ENCODE measurements around the gene TEX2. TPM values are rescaled to one million over a fixed set of nuclear protein-coding genes. Genes with fewer than 3 reads are reported as not detected.

The TEX2 gene
- total and polyA plus RNA-seq, 2 experiments from 2014 or later, result 7.5 to 17.7 TPM

- H3F3A ChIP-seq (replicated peaks; ENCODE audit: low read depth), result no peaks in the 10 kb centered on the region
- peaks cover 4% of the 10 kb centered on the region; the same call in 1 of the 2 replicates for H3K9me2 ChIP-seq (ENCODE audit: insufficient read depth)
- H3K36me3 Mint-ChIP-seq (ENCODE audit: low read depth), result no peaks in the 10 kb centered on the region
- H3K9me3 Mint-ChIP-seq, result peaks cover 3% of the 10 kb centered on the region; the same call in 1 of the 3 replicates
- no peaks in the 10 kb centered on the region; the same call in 1 of the 2 replicates for H3K4me1 ChIP-seq (ENCODE audit: insufficient read depth)
- H3K4me3 Mint-ChIP-seq, result no peak overlapping the region
- TF ChIP-seq ZNF331 (CRISPR knock-in tag; IDR thresholded peaks at IDR 0.05; ENCODE audit: low read depth) (no peak), CREB1 (CRISPR knock-in tag; IDR thresholded peaks at IDR 0.05; ENCODE audit: low read depth) (no peak), EZH2phosphoT487 (IDR thresholded peaks at IDR 0.05; ENCODE audit: unreplicated experiment) (no peak), ETS1 (IDR thresholded peaks at IDR 0.05) (no peak), STAT1 (IDR thresholded peaks at IDR 0.05; ENCODE audit: unreplicated experiment) (no peak), NANOG (IDR thresholded peaks at IDR 0.05; ENCODE audit: borderline replicate concordance) (no peak), POLR2AphosphoS5 (IDR thresholded peaks at IDR 0.05; ENCODE audit: low read depth) (no peak), EZH2 (IDR thresholded peaks at IDR 0.05; ENCODE audit: low read depth, unreplicated experiment) (no peak), JUNB (IDR thresholded peaks at IDR 0.05; ENCODE audit: unreplicated experiment) (no peak), ZNF114 (CRISPR knock-in tag; IDR thresholded peaks at IDR 0.05) (no peak)
- TF ChIP-seq, protein P1, sequence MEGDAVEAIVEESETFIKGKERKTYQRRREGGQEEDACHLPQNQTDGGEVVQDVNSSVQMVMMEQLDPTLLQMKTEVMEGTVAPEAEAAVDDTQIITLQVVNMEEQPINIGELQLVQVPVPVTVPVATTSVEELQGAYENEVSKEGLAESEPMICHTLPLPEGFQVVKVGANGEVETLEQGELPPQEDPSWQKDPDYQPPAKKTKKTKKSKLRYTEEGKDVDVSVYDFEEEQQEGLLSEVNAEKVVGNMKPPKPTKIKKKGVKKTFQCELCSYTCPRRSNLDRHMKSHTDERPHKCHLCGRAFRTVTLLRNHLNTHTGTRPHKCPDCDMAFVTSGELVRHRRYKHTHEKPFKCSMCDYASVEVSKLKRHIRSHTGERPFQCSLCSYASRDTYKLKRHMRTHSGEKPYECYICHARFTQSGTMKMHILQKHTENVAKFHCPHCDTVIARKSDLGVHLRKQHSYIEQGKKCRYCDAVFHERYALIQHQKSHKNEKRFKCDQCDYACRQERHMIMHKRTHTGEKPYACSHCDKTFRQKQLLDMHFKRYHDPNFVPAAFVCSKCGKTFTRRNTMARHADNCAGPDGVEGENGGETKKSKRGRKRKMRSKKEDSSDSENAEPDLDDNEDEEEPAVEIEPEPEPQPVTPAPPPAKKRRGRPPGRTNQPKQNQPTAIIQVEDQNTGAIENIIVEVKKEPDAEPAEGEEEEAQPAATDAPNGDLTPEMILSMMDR (conservative IDR thresholded peaks at IDR 0.05; ENCODE audit: low read depth in 2 of 2), result no peak
- TF ChIP-seq, protein P2, sequence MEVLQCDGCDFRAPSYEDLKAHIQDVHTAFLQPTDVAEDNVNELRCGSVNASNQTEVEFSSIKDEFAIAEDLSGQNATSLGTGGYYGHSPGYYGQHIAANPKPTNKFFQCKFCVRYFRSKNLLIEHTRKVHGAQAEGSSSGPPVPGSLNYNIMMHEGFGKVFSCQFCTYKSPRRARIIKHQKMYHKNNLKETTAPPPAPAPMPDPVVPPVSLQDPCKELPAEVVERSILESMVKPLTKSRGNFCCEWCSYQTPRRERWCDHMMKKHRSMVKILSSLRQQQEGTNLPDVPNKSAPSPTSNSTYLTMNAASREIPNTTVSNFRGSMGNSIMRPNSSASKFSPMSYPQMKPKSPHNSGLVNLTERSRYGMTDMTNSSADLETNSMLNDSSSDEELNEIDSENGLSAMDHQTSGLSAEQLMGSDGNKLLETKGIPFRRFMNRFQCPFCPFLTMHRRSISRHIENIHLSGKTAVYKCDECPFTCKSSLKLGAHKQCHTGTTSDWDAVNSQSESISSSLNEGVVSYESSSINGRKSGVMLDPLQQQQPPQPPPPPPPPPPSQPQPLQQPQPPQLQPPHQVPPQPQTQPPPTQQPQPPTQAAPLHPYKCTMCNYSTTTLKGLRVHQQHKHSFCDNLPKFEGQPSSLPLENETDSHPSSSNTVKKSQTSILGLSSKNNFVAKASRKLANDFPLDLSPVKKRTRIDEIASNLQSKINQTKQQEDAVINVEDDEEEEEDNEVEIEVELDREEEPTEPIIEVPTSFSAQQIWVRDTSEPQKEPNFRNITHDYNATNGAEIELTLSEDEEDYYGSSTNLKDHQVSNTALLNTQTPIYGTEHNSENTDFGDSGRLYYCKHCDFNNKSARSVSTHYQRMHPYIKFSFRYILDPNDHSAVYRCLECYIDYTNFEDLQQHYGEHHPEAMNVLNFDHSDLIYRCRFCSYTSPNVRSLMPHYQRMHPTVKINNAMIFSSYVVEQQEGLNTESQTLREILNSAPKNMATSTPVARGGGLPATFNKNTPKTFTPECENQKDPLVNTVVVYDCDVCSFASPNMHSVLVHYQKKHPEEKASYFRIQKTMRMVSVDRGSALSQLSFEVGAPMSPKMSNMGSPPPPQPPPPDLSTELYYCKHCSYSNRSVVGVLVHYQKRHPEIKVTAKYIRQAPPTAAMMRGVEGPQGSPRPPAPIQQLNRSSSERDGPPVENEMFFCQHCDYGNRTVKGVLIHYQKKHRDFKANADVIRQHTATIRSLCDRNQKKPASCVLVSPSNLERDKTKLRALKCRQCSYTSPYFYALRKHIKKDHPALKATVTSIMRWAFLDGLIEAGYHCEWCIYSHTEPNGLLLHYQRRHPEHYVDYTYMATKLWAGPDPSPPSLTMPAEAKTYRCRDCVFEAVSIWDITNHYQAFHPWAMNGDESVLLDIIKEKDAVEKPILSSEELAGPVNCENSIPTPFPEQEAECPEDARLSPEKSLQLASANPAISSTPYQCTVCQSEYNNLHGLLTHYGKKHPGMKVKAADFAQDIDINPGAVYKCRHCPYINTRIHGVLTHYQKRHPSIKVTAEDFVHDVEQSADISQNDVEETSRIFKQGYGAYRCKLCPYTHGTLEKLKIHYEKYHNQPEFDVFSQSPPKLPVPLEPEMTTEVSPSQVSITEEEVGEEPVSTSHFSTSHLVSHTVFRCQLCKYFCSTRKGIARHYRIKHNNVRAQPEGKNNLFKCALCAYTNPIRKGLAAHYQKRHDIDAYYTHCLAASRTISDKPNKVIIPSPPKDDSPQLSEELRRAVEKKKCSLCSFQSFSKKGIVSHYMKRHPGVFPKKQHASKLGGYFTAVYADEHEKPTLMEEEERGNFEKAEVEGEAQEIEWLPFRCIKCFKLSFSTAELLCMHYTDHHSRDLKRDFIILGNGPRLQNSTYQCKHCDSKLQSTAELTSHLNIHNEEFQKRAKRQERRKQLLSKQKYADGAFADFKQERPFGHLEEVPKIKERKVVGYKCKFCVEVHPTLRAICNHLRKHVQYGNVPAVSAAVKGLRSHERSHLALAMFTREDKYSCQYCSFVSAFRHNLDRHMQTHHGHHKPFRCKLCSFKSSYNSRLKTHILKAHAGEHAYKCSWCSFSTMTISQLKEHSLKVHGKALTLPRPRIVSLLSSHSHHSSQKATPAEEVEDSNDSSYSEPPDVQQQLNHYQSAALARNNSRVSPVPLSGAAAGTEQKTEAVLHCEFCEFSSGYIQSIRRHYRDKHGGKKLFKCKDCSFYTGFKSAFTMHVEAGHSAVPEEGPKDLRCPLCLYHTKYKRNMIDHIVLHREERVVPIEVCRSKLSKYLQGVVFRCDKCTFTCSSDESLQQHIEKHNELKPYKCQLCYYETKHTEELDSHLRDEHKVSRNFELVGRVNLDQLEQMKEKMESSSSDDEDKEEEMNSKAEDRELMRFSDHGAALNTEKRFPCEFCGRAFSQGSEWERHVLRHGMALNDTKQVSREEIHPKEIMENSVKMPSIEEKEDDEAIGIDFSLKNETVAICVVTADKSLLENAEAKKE (CRISPR knock-in tag; IDR thresholded peaks at IDR 0.05), result no peak
- TF ChIP-seq, protein P3, sequence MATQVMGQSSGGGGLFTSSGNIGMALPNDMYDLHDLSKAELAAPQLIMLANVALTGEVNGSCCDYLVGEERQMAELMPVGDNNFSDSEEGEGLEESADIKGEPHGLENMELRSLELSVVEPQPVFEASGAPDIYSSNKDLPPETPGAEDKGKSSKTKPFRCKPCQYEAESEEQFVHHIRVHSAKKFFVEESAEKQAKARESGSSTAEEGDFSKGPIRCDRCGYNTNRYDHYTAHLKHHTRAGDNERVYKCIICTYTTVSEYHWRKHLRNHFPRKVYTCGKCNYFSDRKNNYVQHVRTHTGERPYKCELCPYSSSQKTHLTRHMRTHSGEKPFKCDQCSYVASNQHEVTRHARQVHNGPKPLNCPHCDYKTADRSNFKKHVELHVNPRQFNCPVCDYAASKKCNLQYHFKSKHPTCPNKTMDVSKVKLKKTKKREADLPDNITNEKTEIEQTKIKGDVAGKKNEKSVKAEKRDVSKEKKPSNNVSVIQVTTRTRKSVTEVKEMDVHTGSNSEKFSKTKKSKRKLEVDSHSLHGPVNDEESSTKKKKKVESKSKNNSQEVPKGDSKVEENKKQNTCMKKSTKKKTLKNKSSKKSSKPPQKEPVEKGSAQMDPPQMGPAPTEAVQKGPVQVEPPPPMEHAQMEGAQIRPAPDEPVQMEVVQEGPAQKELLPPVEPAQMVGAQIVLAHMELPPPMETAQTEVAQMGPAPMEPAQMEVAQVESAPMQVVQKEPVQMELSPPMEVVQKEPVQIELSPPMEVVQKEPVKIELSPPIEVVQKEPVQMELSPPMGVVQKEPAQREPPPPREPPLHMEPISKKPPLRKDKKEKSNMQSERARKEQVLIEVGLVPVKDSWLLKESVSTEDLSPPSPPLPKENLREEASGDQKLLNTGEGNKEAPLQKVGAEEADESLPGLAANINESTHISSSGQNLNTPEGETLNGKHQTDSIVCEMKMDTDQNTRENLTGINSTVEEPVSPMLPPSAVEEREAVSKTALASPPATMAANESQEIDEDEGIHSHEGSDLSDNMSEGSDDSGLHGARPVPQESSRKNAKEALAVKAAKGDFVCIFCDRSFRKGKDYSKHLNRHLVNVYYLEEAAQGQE (IDR thresholded peaks at IDR 0.05; ENCODE audit: unreplicated experiment), result no peak
- H3K27me3 ChIP-seq (ENCODE audit: insufficient read depth), result no peaks in the 10 kb centered on the region
- no peak overlapping the region for H3K4me3 ChIP-seq
- ATAC-seq (no peak), DNase-seq (ENCODE audit: low spot score) (no peak)
- no peak overlapping the region for H3K27ac Mint-ChIP-seq
- peaks cover 4% of the 10 kb centered on the region; the same call in 1 of the 3 replicates for H3K4me1 Mint-ChIP-seq
- H3K36me3 ChIP-seq (ENCODE audit: insufficient read depth), result no peaks in the 10 kb centered on the region
- H3K4me2 ChIP-seq, result no peak overlapping the region
- peaks cover 2% of the 10 kb centered on the region for H3K27me3 Mint-ChIP-seq (ENCODE audit: insufficient read depth, low read depth, poor library complexity)
- no peak overlapping the region for H3K27ac ChIP-seq (ENCODE audit: low read depth)
- H2AFZ ChIP-seq, result no peak overlapping the region
- H3K79me2 ChIP-seq (replicated peaks; ENCODE audit: insufficient read depth), result no peaks in the 10 kb centered on the region
- H4K20me1 ChIP-seq (replicated peaks; ENCODE audit: insufficient read depth), result no peaks in the 10 kb centered on the region; the same call in 1 of the 2 replicates
Observed at GRCh38 chr17:64270885-64271284, 7.8 kb upstream of the TEX2 start.
